Neutrophil (primary cell): ENCODE data around the gene FGF14.

Experiments
- H3K27ac ChIP-seq: fragments of 200-600 bp; sonication (generic); 2 replicates; pipeline ENCODE4 v1.5.1; 2016; ENCODE audit warnings: mild to moderate bottlenecking, moderate library complexity
- H3K27me3 ChIP-seq: fragments of 200-600 bp; sonication (generic); 2 replicates; pipeline ENCODE4 v1.6.0; 2016; ENCODE audit warnings: mild to moderate bottlenecking
- H3K36me3 ChIP-seq: fragments of 200-600 bp; sonication (generic); 2 replicates; pipeline ENCODE4 v1.5.1; 2017
- H3K4me1 ChIP-seq, 2 experiments: fragments of 200-600 bp in 1 of 2; sonication (generic) in 1 of 2; 1 replicate in 1 of 2; 2 replicates in 1 of 2; pipeline versions ENCODE4 v1.5.1 to v1.6.1; 2013 to 2016; ENCODE audit warnings: low read depth in 1 of 2, low read length in 1 of 2, mild to moderate bottlenecking in 1 of 2, moderate library complexity in 1 of 2; ENCODE audit not compliant: control insufficient read depth in 1 of 2, insufficient read depth in 1 of 2
- H3K4me3 ChIP-seq, 2 experiments: fragments of 200-600 bp in 1 of 2; sonication (generic) in 1 of 2; 1 replicate in 1 of 2; 2 replicates in 1 of 2; pipeline ENCODE4 v1.5.1; 2013 to 2016; ENCODE audit warnings: low read depth in 1 of 2, low read length in 1 of 2, mild to moderate bottlenecking in 1 of 2, moderate library complexity in 1 of 2
- H3K9me3 ChIP-seq: fragments of 200-600 bp; sonication (generic); 2 replicates; pipeline ENCODE4 v1.5.1; 2016
- TF ChIP-seq, protein P1 (sequence below): fragments of 200-600 bp; sonication (generic); IDR thresholded peaks from 2 replicates; pipeline ENCODE4 v1.5.1; 2016; ENCODE audit warnings: antibody characterized with exemption

FGF14 gene

DNA sequence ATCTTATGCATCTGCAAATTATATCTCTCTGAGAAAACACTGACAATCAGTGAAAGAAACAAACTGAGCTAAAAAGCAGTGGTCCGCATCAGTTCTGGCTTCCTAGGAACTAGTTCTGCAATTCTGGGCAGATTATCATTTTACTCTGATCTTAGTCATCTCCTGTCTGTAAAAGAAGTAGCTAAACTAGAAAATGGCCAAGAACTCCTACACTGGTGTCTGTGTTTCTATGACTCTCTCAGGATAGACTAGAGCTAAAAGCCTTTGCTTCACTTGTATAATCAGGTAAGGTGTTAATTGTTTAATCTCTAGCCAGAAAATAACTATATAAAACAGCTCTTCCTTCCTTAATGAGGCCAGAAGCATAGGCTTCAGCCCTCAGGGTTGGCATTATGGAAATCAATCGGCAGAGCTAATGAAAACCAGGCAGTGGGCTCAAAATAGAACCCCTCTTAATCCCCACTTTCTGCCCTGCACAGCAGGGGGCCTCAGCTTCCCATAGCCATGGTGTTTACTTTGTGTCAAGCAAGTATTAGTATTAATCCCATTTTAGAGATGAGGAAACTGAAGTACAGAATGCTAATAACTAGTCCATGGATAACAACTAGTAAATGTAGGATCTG is 459.2 kb downstream of the FGF14 start:
- H3K27ac ChIP-seq: no peak overlapping the region
- no peaks in the 10 kb centered on the region for H3K27me3 ChIP-seq
- no peaks in the 10 kb centered on the region for H3K9me3 ChIP-seq
- H3K4me3 ChIP-seq: no peak overlapping the region
- no peaks in the 10 kb centered on the region for H3K36me3 ChIP-seq
- H3K4me1 ChIP-seq: no peaks in the 10 kb centered on the region
- TF ChIP-seq, protein P1, sequence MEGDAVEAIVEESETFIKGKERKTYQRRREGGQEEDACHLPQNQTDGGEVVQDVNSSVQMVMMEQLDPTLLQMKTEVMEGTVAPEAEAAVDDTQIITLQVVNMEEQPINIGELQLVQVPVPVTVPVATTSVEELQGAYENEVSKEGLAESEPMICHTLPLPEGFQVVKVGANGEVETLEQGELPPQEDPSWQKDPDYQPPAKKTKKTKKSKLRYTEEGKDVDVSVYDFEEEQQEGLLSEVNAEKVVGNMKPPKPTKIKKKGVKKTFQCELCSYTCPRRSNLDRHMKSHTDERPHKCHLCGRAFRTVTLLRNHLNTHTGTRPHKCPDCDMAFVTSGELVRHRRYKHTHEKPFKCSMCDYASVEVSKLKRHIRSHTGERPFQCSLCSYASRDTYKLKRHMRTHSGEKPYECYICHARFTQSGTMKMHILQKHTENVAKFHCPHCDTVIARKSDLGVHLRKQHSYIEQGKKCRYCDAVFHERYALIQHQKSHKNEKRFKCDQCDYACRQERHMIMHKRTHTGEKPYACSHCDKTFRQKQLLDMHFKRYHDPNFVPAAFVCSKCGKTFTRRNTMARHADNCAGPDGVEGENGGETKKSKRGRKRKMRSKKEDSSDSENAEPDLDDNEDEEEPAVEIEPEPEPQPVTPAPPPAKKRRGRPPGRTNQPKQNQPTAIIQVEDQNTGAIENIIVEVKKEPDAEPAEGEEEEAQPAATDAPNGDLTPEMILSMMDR: no peak

DNA sequence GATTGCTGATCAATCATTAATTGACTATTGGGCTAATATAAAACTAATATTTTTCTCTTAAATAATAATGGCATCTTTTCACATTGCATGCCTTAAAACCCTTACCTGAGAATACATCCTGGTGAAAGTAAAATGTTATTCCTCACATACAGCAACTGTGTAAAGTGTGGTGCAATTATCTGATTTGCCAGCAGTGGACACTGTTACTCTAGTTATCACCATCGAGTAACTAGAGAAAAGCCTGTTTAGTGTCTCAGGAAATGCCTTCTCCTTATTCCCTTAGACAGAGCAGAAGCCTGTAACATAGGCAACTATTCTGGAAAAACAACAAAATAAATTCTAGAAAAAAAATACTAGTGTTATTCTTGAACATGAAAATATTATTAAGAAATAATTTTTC is 459.8 kb downstream of the FGF14 start:
- H3K4me1 ChIP-seq: no peaks in the 10 kb centered on the region
- H3K27me3 ChIP-seq: no peaks in the 10 kb centered on the region
- no peak overlapping the region for H3K4me3 ChIP-seq
- H3K9me3 ChIP-seq: no peaks in the 10 kb centered on the region
- TF ChIP-seq, protein P1: no peak
- H3K36me3 ChIP-seq: no peaks in the 10 kb centered on the region
- no peak overlapping the region for H3K27ac ChIP-seq

DNA sequence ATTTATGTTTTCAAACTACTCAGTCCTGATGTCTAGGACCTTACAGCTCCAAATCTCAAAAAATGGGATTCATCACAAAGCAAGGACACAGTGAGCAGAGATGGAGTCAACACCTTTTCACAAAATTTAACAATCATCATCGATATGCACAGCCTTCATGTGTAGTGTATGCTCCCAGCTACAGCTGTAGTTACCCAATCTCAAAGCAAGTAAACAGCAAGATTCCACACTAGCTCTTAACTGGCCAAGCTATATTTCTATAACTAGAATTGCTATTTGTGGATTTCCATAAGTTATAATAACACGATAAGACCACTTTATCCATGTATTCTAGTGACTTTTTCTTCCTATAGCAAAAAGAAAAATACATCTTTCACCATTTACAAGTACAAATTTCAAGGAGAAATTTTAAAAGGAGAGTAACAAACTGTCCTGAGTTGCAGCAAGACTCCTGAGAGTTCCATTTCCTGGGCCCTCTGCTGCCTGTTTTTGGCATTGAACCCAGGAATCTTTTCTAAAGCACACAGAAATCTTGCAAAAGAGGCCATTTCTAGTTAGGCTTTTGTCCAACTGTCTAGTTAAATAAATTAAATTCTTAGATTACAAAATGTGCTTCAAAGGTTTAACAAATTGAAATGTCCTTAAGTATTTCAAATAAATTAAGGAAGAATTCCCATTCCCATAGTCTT is 460.6 kb downstream of the FGF14 start:
- TF ChIP-seq, protein P1: no peak
- Histone ChIP-seq H3K27me3 (no peaks in the 10 kb centered on the region), H3K36me3 (no peaks in the 10 kb centered on the region), H3K27ac (no peak overlapping the region), H3K9me3 (no peaks in the 10 kb centered on the region), H3K4me1 (no peaks in the 10 kb centered on the region), H3K4me3 (no peak overlapping the region)

DNA sequence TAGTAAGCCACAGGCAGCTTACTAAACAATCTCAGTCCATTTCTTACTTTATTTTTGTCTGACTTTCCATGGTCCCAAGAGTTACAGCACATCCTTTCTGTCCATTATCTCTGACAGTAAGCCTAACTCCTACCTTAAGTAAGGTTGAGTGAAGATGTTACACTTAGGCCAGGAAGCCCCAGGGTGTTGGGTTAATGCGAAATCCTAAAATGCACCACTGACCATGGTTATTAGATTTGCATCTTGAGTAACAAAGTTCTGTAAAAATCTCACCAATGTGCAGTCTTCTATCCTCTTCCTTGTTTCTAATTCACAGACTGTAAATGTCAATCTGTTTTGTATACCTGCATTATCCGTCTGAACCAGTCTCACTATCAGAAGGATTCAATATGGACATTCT is 462.5 kb downstream of the FGF14 start:
- no peaks in the 10 kb centered on the region for H3K27me3 ChIP-seq
- no peak overlapping the region for H3K4me3 ChIP-seq
- no peak overlapping the region for H3K27ac ChIP-seq
- H3K4me1 ChIP-seq: no peaks in the 10 kb centered on the region
- TF ChIP-seq, protein P1: no peak
- no peaks in the 10 kb centered on the region for H3K36me3 ChIP-seq
- H3K9me3 ChIP-seq: no peaks in the 10 kb centered on the region

DNA sequence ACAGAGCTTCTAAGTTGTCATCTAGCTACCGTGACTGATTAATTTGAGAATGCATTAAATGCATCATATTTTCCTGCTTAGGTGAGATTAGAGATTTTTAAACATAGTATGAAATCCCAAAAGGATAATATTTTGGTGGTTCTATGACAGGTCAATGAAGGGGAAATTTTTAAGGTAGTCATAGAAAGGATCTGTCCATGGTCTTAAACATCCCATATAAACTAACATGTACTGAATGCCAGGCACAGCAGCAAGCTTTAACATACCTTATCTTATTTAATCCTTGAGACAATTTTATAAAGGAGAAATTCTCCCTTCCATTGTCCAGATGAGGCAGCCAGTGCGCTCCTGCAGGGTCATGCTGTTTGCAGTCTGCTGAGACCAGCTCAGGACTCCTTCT is 466.0 kb downstream of the FGF14 start:
- Histone ChIP-seq H3K9me3 (no peaks in the 10 kb centered on the region), H3K27me3 (no peaks in the 10 kb centered on the region), H3K27ac (no peak overlapping the region), H3K4me1 (no peaks in the 10 kb centered on the region), H3K36me3 (no peaks in the 10 kb centered on the region), H3K4me3 (no peak overlapping the region)
- TF ChIP-seq, protein P1: no peak
